ENCODE measurements around the gene CCL18.
A peak's percentile ranks its signal among the peaks of the same experiment; 100 is the strongest.
"Not testable (repeated sequence)": the region's sequence is repeated elsewhere in the genome, so short reads cannot be mapped to it uniquely, and the experiment has no call there.

CCL18 gene

GRCh38 chr17:36072431-36073121, 8.5 kb downstream of the CCL18 start:
- DNase-seq (ENCODE audit: low read depth), result peak; percentile 56

- DNase-seq (ENCODE audit: low read depth), result no peak
Measured at GRCh38 chr17:36074365-36074764, 10.3 kb downstream of the CCL18 start.

DNA sequence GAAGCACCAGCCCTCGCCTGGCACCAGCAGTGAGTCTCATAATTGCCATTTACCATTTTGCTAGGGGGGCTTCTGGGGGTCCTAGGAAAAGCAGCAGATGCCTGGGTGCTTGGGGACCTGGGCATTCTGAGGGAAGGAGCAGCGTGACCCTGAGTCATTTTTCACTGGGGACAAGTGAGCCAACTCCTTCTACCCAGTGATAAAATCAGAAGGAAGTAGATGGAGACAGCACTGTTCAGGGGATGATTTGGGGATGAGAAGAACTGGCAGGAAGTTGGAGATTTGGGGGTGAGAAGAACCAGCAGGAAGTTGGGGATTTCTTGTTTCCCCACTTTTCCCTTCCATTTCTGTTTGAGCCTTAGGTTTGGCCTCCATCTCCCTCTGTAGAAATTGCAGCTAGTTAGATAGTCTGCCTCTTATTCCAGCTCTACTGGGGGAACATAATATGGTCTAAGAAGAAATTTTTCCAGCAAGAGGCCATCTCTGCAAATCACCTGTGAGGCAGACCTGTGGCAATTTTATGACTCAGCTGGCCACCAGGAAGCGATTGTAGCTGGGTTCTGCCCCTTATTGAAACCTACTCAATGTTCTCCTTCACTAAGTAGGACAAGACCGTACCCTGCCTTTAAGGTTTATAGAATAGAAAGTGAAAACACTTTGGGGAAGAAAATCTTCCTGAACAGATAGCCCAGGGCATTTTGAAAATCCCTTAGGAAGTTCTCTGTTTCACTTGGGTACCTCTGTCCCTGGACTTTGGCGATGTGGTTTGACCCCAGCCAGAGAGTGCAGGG, 17.8 kb downstream of the CCL18 start:
- DNase-seq (ENCODE audit: low read depth), result not testable (repeated sequence)

DNA sequence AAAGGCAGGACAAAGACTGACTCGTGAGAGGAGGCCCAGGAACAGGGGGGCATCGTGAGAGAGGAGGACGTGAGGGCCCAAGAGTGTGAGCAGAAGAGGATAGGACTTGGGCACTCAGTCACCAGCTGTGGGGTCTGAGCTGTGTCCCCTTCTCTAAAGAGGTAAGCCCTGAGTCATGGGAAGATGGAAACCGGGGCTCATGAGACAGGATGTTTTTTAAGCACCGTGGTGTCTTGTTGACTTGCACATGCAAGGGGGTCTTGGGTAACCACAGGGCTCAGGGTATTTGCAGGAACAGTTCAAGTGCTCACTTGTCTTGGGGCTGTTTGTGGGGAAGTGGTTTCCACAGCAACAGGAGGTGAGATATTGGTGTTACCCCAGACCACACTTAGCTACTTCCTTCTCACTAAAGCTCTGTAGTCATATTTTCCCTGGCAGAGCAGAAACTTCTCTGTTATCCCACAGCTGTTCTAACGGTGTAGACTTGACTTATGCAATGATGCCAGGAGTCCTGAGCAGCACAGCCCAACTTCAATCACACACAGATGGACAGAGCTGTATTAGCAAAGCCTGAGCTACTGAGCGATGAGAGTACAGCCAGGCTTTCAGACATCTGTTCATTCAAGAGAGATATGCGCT, 18.5 kb downstream of the CCL18 start:
- DNase-seq (ENCODE audit: low read depth), result peak; percentile 29

DNA sequence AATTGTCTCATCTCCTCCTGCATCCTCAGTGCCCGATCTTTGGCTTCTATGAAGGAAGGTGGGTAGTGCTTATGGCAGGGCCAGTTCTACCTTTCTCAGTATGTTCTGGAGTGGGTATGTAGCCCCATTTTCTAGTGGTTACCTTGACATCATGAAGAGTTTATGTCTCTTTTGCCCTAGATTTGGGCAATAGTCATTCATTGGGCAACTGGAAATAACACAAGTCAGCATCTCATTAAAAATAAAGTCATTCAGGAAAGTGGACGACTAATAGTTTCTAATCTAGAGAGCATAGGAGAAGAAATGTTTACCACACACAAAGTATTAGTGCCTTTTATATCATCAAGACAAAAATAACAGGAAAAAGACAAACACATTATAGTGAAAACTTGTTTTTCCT, 19.6 kb downstream of the CCL18 start:
- not testable (repeated sequence) for DNase-seq (ENCODE audit: low read depth)

GRCh38 chr17:36085765-36086164, 21.7 kb downstream of the CCL18 start:
- DNase-seq (ENCODE audit: low read depth), result no peak

GRCh38 chr17:36086791-36087190, 22.7 kb downstream of the CCL18 start:
- DNase-seq (ENCODE audit: low read depth), result no peak

GRCh38 chr17:36087471-36087870, 23.4 kb downstream of the CCL18 start:
- DNase-seq (ENCODE audit: low read depth), result not testable (repeated sequence)

DNA sequence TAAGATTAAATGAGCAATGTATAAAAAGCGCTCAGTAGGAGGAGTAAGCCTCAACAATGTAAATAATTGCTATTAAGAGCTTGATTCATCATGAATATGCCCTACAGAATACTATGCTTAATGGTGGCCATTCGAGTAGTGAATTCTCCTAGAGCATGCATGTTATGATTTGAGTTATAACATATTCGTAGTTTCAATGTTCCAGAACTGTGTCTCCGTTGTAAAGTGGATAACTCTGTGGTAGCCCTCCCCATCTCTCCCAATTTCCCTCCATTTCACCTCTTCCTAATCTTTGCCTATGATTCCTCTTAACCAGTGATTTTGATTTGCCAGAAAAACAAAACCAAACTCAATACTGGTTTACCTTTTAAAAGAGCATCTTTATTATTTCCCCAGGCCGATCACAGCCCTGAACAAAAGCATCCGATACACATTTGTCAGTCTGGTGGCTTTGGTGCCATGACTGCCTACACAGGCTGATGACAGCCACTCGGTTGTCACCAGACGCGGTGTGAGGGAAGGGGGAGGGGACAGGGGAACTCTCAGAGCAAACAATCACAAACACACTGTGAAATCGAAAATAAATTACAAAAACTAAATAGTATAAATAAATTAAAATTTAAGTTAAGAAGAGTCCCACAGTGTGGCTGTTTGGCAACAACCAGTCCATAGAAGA, 24.0 kb downstream of the CCL18 start:
- not testable (repeated sequence) for DNase-seq (ENCODE audit: low read depth)

- no peak for DNase-seq (ENCODE audit: low read depth)
Measured at GRCh38 chr17:36088670-36089338, 24.7 kb downstream of the CCL18 start.

DNA sequence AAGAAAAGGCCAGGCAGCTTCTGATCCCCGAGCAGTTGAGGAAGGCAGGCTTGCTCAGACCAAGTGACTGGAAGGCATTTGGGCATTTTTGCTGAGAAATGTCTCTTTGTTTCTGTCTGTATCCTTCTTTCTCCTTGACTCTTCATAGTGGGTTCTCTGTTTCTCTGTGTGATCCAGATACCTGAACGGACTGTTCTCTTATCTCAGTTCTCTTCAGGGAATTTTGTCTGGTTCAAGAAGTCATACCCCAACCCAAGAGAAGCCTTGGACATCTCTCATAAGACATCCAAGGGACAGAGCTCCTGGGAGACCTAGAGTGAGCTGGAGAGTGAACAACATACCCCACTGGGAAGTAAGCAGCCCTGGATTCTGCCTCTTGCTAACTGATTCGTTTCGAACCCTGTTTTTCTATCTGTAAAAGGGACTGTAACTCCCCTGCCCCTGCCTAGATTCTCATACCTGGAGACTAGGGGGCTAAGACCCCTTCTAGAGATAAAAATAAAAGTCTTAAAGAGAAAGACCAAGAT, 25.3 kb downstream of the CCL18 start:
- no peak for DNase-seq (ENCODE audit: low read depth)

GRCh38 chr17:36089888-36090836, 26.1 kb downstream of the CCL18 start, which contains the start of gene CCL3:
Gene CCL3, minus strand, starts transcription at chr17:36090143. Its CDS starts 85 bp downstream, at chr17:36090058.
- no peak for DNase-seq (ENCODE audit: low read depth)

- DNase-seq (ENCODE audit: low read depth), result no peak
Measured at GRCh38 chr17:36092230-36092629, 28.2 kb downstream of the CCL18 start.

DNA sequence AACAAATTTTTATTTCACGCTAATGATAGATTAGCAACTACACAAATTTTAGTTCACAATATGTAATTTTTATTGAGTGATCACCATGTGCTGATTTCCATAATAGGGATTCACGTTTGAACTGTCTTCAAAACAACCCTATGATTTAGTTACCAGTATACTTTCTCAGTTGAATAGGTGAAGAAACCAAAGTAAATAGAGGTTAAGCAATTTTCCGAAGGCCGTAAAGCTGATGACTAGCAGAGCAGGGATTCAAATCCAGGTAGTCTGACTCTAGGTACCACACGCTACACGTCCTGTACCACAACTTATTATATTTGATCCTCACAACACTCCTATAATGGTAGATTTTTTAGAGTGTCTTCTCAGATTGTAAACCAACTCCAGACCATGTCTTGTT, 28.6 kb downstream of the CCL18 start:
- not testable (repeated sequence) for DNase-seq (ENCODE audit: low read depth)

- DNase-seq (ENCODE audit: low read depth), result no peak
Measured at GRCh38 chr17:36094232-36094631, 30.2 kb downstream of the CCL18 start.

DNA sequence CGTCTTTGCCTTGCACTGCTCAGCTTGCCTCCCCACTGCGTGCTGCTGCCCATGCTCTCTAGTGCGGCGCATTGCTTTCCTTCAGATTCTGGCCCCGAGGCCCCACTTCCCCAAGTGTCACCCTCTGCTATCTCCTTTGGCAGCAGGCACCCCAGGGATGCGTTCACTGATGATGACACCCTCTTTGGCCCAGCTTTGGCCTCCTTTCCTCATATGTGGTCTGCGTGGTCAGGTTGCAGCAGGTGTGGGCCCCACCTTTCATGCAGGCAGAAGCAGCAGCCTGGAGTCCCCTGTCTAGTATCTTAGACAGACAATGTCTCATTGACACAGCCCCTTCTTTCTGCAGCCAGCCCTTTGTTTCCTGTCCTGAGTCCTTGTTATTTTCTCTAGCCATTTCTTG, 30.7 kb downstream of the CCL18 start:
- no peak for DNase-seq (ENCODE audit: low read depth)

- no peak for DNase-seq (ENCODE audit: low read depth)
Measured at GRCh38 chr17:36095992-36096391, 31.9 kb downstream of the CCL18 start.

DNA sequence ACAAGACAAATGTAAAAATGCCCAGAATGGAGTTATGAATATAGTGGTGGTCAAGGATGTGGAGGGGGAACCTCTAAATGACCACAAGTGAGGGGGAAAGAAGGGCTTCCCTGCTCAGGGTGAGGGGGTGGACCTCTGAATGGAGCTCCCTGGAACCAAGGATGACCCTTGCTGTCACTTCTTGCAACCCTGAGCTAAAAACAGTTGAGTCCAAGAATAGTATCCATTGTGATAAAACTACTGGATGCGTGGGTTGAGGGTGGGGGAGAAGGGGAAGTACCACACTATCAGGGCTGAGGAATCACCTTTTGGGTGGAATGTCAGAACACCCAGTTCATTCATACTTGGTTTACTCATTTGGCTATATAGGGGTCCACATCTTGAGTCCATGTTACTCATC, 34.9 kb downstream of the CCL18 start:
- not testable (repeated sequence) for DNase-seq (ENCODE audit: low read depth)

- not testable (repeated sequence) for DNase-seq (ENCODE audit: low read depth)
Measured at GRCh38 chr17:36103401-36103975, 39.4 kb downstream of the CCL18 start, which contains the start of gene CCL4. Gene CCL4, plus strand, starts transcription at chr17:36103827. Its CDS starts 79 bp downstream, at chr17:36103906.

DNA sequence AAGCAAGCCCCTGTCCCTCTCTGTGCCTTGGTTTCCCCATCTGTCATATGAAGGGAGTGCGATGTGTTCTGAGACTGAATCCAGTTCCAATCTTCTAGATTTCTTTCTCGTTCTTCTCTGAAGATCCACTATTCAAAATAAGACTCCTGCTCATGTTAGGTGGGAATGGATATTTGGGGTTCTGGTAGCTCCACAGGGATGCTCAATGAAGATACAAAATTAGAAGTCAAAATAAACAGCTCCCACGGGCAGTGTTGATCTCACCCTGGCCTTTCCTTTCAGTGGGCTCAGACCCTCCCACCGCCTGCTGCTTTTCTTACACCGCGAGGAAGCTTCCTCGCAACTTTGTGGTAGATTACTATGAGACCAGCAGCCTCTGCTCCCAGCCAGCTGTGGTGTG, 40.2 kb downstream of the CCL18 start:
- DNase-seq (ENCODE audit: low read depth), result not testable (repeated sequence)

Data from stimulated activated CD8-positive, alpha-beta memory T cell treated with anti-CD3 and anti-CD28 coated beads, Interleukin-7, amount 100 ng/mL, for 24 hours (primary cell).